ENCODE measurements around the gene FLNB. TPM values are rescaled to one million over a fixed set of nuclear protein-coding genes. Genes with fewer than 3 reads are reported as not detected.

FLNB gene
- total and polyA plus RNA-seq, 2 of the 8 experiments (the other 6 are each of a cell fraction or from before 2014, with no cell fraction given) = 72.3 to 118 TPM

DNA sequence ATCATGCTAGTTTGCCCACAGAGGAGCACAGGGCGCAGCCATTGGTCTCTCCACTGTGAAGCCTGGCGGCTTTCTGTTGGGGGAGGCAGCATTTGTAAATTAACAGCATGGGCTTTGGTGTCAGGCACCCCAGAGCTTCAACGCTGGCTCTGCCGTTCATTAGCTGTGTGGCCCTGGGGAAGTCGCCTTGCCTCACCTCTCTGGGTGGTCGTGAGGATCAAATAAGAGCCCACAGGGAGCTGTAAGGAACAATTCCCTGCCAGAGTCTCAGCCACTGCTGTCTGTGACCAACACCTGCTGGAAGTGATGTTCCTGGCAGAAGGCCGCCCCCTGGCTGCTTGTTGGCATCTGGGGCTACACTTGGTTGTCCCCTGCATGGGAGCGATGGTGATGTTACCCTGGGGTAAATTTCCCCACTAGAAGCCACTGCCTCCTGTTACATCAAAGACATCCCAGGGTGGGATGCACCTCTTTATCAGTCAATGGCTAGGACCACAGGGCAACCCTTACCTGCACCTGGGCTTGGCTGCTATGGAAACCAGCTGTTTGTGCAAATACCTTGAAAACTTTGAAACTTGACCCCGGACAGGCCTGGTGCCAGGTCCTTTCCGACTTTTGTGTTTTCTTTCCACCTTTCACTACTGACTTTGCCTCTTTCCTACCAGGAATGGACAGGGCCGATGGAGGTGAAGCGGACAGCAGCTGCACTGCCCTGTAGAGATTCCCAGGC is 165.6 kb downstream of the FLNB start (continued):
- TF ChIP-seq RAD21 (IDR thresholded peaks at IDR 0.05 in 1 of 2, conservative IDR thresholded peaks at IDR 0.05 in 1 of 2; ENCODE audit: low read depth in 2 of 2, low read length in 2 of 2) (peak; percentile 59 to 75), KDM1A (IDR thresholded peaks at IDR 0.05; ENCODE audit: borderline replicate concordance, low read length) (no peak), EP300 (IDR thresholded peaks at IDR 0.05; ENCODE audit: borderline replicate concordance in 1 of 2, low read depth in 2 of 2, low read length in 2 of 2) (0 out of 3 replicates have a peak, but pooled peaks of 1 of the 2 experiments have one; percentile 2), TBP (IDR thresholded peaks at IDR 0.05; ENCODE audit: low read depth, low read length) (no peak), JUN (IDR thresholded peaks at IDR 0.05; ENCODE audit: low read depth, low read length) (no peak), SP4 (IDR thresholded peaks at IDR 0.05; ENCODE audit: low read length) (no peak), RBBP5 (IDR thresholded peaks at IDR 0.05; ENCODE audit: borderline replicate concordance, low read depth, low read length) (no peak)
- TF ChIP-seq, protein P1, sequence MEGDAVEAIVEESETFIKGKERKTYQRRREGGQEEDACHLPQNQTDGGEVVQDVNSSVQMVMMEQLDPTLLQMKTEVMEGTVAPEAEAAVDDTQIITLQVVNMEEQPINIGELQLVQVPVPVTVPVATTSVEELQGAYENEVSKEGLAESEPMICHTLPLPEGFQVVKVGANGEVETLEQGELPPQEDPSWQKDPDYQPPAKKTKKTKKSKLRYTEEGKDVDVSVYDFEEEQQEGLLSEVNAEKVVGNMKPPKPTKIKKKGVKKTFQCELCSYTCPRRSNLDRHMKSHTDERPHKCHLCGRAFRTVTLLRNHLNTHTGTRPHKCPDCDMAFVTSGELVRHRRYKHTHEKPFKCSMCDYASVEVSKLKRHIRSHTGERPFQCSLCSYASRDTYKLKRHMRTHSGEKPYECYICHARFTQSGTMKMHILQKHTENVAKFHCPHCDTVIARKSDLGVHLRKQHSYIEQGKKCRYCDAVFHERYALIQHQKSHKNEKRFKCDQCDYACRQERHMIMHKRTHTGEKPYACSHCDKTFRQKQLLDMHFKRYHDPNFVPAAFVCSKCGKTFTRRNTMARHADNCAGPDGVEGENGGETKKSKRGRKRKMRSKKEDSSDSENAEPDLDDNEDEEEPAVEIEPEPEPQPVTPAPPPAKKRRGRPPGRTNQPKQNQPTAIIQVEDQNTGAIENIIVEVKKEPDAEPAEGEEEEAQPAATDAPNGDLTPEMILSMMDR (IDR thresholded peaks at IDR 0.05; ENCODE audit: control extremely low read depth in 1 of 3, insufficient read depth in 1 of 3, low read depth in 1 of 3, low read length in 3 of 3) = peak; percentile 73 to 77 (median 75)
